ENCODE results near the gene ZNF835. TPM values are rescaled to one million over a fixed set of nuclear protein-coding genes. Genes with fewer than 3 reads are reported as not detected.

ZNF835 gene
- total RNA-seq, 1 donor from 2014 or later = 4.9 TPM

Other genes with a start within 250 kb of the ZNF835 start
- gene ZNF667, start 194.4 kb downstream of the ZNF835 start, total RNA-seq = 22.6 TPM
- 17.0 TPM for gene ZNF471, start 163.9 kb downstream of the ZNF835 start, total RNA-seq
- 30.5 TPM for gene ZFP28, start 132.8 kb downstream of the ZNF835 start, total RNA-seq
- gene ZNF470, start 104.3 kb downstream of the ZNF835 start, total RNA-seq = 11.8 TPM
- 14.8 TPM for gene ZNF71, start 76.5 kb downstream of the ZNF835 start, total RNA-seq
- gene SMIM17, start 28.6 kb downstream of the ZNF835 start, total RNA-seq = 9.8 TPM
- 38.1 TPM for gene PEG3, start 169.0 kb upstream of the ZNF835 start, total RNA-seq
- gene ZIM2, start 169.0 kb upstream of the ZNF835 start, total RNA-seq = 4.2 TPM

All from temporal lobe (tissue), 1 donor.